ENCODE results near the gene SDR42E1.
"Not testable (repeated sequence)": the region's sequence is repeated elsewhere in the genome, so short reads cannot be mapped to it uniquely, and the experiment has no call there.

SDR42E1 gene

DNA sequence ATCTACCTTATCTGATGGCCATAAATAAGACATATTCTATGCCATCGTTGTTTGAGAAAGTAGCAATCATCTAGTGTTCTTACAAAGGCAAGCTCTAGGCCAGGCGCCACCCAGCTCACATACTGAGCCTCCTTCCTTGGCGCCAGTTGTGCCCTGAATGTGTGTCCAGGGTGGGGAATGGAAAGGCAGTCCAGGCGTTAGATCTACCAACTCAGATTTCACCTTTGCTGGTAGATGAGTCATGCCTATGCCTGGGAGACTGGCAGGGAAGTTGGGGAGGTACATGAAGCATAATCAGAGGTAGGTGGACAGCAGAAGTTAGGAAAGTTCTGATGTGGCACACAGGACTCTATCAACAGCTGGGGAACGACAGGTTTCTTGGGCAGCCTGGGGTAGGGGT is 23.6 kb downstream of the SDR42E1 start:
- TF ChIP-seq, protein P1, sequence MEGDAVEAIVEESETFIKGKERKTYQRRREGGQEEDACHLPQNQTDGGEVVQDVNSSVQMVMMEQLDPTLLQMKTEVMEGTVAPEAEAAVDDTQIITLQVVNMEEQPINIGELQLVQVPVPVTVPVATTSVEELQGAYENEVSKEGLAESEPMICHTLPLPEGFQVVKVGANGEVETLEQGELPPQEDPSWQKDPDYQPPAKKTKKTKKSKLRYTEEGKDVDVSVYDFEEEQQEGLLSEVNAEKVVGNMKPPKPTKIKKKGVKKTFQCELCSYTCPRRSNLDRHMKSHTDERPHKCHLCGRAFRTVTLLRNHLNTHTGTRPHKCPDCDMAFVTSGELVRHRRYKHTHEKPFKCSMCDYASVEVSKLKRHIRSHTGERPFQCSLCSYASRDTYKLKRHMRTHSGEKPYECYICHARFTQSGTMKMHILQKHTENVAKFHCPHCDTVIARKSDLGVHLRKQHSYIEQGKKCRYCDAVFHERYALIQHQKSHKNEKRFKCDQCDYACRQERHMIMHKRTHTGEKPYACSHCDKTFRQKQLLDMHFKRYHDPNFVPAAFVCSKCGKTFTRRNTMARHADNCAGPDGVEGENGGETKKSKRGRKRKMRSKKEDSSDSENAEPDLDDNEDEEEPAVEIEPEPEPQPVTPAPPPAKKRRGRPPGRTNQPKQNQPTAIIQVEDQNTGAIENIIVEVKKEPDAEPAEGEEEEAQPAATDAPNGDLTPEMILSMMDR (IDR thresholded peaks at IDR 0.05; ENCODE audit: extremely low read depth, insufficient read depth, missing control alignments), result no peak
- no peak for DNase-seq (ENCODE audit: low spot score)
- in situ Hi-C loops (cut with MboI; ENCODE audit: low pct_unique_long_range_greater_than_20kb, low sequenced_read_pairs, unreplicated experiment), result no loop called here

DNA sequence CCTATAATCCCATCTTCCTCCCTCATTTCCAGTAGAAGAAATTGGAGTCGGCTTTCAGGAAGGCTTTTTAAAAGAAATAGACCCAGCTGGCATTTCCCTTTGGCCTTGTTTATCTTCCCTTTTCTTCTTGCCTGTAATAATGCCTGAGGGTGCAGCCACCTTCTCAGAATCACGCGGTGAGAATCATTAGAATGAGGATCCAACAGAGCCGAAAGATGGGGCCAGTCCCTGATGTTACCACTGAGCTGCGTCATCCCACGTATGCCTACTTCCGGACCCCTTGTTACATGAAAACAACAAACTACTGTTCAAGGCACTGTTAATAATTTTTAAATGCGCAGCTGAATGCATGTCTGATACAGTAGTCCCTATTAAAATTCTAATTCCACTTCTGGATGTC is 24.1 kb downstream of the SDR42E1 start:
- in situ Hi-C loops (cut with MboI; ENCODE audit: low pct_unique_long_range_greater_than_20kb, low sequenced_read_pairs, unreplicated experiment), result no loop called here
- no peak for DNase-seq (ENCODE audit: low spot score)
- TF ChIP-seq, protein P1 (IDR thresholded peaks at IDR 0.05; ENCODE audit: extremely low read depth, insufficient read depth, missing control alignments), result no peak

DNA sequence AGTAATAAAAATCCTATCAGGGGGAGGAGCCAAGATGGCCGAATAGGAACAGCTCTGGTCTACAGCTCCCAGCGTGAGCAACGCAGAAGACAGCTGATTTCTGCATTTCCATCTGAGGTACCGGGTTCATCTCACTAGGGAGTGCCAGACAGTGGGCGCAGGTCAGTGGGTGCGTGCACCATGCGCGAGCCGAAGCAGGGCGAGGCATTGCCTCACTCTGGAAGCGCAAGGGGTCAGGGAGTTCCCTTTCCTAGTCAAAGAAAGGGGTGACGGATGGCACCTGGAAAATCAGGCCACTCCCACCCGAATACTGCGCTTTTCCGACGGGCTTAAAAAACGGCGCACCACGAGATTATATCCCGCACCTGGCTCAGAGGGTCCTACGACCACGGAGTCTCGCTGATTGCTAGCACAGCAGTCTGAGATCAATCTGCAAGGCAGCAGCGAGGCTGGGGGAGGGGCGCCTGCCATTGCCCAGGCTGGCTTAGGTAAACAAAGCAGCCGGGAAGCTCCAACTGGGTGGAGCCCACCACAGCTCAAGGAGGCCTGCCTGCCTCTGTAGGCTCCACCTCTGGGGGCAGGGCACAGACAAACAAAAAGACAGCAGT is 33.8 kb downstream of the SDR42E1 start:
- in situ Hi-C loops (cut with MboI; ENCODE audit: low pct_unique_long_range_greater_than_20kb, low sequenced_read_pairs, unreplicated experiment); DNase-seq (ENCODE audit: low spot score): not testable (repeated sequence)

DNA sequence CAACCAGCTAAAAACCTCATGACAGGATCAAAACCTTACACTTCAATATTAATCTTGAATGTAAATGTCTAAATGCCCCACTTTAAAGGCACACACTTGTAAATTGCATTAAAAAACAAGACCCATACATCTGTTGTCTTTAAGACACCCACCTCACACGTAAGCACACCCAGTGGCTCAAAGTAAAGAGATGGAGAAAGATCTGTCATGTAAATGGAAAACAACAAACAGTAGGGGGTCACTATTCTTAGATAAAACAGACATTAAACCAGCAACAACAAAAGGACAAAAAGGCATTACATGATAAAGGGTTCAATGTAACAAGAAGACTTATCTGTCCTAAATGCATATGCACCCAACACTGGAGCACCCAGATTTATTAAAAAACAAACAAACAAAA is 35.6 kb downstream of the SDR42E1 start:
- TF ChIP-seq, protein P1 (IDR thresholded peaks at IDR 0.05; ENCODE audit: extremely low read depth, insufficient read depth, missing control alignments), result no peak
- in situ Hi-C loops (cut with MboI; ENCODE audit: low pct_unique_long_range_greater_than_20kb, low sequenced_read_pairs, unreplicated experiment), result no loop called here
- no peak for DNase-seq (ENCODE audit: low spot score)

DNA sequence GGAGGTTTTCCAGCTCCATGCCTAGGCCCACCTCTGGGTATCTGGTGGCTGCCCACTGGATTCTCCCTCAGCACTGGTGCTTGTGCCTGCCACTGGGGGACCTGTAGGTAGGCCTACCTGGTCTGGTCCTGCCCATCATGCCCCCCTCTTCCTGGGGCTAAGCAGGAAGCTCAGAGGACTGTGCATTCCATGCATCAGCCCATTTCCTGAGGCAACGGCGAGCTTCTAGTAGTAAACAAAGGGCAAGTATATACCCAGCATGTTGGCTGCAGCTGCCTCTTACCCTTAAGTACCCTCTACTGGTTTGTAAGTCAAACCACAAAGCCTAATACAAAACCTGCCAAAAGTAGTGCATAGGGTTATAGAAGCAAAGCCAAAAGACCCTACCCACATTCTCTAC is 37.5 kb downstream of the SDR42E1 start:
- in situ Hi-C loops (cut with MboI; ENCODE audit: low pct_unique_long_range_greater_than_20kb, low sequenced_read_pairs, unreplicated experiment), result no loop called here
- no peak for DNase-seq (ENCODE audit: low spot score)
- TF ChIP-seq, protein P1 (IDR thresholded peaks at IDR 0.05; ENCODE audit: extremely low read depth, insufficient read depth, missing control alignments), result no peak

DNA sequence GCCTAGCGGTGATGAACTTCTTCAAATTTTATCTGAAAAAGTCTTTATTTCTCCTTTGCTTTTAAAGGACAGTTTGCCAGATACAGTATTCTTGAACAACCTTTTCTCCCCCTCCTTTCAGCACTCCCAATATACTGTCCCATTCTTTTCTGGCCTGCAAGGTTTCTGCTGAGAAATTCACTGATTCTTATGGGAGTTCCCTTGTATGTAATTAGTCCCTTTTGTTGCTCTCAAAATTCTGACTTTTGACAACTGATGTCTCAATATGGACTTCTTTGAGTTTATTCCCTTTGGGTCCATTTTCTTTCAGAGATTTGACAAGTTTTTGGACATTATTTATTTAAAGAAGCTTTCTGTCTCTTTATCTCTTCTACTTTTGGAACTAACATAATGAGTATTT is 39.4 kb downstream of the SDR42E1 start:
- TF ChIP-seq, protein P1 (IDR thresholded peaks at IDR 0.05; ENCODE audit: extremely low read depth, insufficient read depth, missing control alignments), result no peak
- DNase-seq (ENCODE audit: low spot score), result no peak
- in situ Hi-C loops (cut with MboI; ENCODE audit: low pct_unique_long_range_greater_than_20kb, low sequenced_read_pairs, unreplicated experiment), result no loop called here

DNA sequence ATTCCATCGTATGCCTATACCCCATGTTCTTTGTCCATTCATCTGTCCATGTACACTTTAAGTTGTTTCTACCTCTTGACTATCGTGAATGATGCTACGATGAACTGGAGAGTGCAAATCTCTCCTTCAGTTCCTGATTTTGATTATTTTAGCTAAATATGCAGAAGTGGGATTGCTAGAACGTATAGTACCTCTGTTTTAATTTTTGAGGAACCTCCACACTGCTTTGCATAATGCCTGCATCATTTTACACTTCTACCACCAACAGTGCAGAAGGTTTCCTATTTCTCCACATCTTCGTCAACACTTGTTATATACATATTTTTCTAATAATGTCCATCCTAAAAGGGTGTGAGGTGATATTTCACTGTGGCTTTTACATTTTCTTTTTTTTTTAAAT is 43.9 kb downstream of the SDR42E1 start:
- in situ Hi-C loops (cut with MboI; ENCODE audit: low pct_unique_long_range_greater_than_20kb, low sequenced_read_pairs, unreplicated experiment), result no loop called here
- no peak for DNase-seq (ENCODE audit: low spot score)
- TF ChIP-seq, protein P1 (IDR thresholded peaks at IDR 0.05; ENCODE audit: extremely low read depth, insufficient read depth, missing control alignments), result no peak

All from GM13977 (cell line).